Stimulated activated CD8-positive, alpha-beta memory T cell treated with anti-CD3 and anti-CD28 coated beads, Interleukin-4, amount 100 ng/mL, for 4 hours (primary cell): ENCODE data around the gene TSPEAR.
"Not testable (repeated sequence)": the region's sequence is repeated elsewhere in the genome, so short reads cannot be mapped to it uniquely, and the experiment has no call there.

Experiments used
- DNase-seq, 2 donors: peaks; one replicate each; pipeline ENCODE4 v3.0.0-alpha.2; 2020; ENCODE audit warnings: low read depth in 2 of 2, low spot score in 1 of 2

The TSPEAR gene

DNA sequence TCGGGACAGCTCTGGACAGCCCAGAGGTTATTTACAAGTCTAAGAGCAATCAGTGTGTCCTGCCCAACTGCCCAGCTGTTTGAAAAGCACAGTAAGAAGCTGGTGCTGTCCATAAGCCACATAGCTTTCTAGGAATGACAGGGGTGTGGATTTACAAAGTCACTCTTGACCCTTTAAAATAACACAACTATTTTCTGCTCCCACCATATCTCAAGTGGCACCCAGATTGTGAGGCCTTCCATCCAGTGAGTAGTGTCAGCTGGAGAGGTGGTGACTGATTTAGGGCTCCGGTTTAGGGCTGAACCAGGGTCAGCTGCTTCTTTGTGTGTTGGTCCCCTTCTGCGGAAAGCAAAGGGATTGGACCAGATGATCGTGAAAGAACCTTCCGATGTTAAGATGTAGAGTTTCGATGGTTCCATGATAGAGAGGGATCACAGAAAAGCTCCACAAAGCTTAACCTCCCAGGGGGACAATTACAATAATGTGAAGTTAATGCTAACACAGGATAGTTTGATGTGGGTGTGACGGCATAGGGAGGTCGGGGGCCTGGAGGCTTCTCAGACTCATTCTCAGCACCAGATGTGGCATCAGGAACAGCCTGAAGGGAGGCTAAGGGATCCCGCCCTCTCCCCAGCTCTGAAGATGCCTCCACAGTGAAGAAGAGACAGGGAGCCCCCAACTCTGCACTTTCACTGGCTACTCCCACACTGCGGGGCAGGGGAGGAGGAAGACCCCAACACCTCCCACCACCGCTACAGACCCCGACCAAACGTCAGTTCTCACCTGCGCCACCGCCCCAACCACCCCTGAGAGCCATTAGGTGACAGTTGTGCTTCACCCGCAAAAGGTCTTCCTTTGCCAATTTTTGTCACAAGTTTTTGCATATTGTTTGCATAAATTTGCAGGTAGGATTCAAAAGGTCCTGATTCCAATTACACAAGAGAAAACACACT lies 215.5 kb downstream of the TSPEAR start:
- DNase-seq: no peak

- DNase-seq: no peak
These were observed 216.4 kb downstream of the TSPEAR start for GRCh38 chr21:44494956-44495355.

GRCh38 chr21:44494418-44494817 lies 217.0 kb downstream of the TSPEAR start:
- no peak for DNase-seq

- DNase-seq: no peak
These were observed 218.6 kb downstream of the TSPEAR start for GRCh38 chr21:44492567-44493385.

GRCh38 chr21:44490816-44491215 lies 220.6 kb downstream of the TSPEAR start:
- no peak for DNase-seq

DNA sequence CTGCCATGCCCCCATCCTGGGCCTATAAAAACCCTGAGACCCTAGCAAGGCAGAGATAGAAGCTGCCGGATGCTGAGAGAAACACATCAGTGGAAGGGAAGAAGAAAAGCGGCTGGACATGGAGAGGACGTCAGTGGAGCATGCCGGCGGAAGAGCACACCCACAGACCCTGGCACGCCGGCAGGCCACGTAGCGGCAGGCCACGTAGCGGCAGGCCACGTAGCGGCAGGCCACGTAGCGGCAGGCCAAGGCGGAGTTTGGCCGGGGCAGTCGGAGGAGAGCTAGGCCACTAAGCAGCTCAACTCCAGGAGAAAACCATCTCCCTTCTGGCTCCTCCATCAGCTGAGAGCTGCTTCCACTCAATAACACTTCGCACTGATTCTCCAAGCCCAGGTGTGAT lies 221.0 kb downstream of the TSPEAR start:
- no peak for DNase-seq

- DNase-seq: no peak
These were observed 221.4 kb downstream of the TSPEAR start for GRCh38 chr21:44489962-44490361.

- DNase-seq: no peak
These were observed 223.5 kb downstream of the TSPEAR start for GRCh38 chr21:44487831-44488230.

- DNase-seq: no peak
These were observed 225.1 kb downstream of the TSPEAR start for GRCh38 chr21:44486302-44486701.

DNA sequence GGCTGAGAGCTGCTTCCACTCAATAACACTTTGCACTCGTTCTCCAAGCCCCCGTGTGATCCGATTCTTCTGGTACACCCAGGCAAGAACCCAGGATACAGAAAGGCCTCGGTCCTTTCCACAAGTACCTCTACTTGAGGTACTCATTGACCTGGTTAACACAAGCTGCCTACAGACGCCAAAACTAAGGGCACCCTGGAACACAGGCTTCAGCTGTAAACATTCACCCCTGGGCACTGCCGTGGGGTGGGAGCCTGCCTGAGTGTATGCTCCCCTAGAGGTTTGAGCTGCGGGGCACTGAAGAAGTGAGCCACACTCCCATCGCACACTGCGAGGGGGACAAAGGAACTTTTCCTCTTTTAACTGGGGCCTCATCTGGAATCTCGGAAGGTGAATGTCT lies 225.6 kb downstream of the TSPEAR start:
- no peak for DNase-seq

DNA sequence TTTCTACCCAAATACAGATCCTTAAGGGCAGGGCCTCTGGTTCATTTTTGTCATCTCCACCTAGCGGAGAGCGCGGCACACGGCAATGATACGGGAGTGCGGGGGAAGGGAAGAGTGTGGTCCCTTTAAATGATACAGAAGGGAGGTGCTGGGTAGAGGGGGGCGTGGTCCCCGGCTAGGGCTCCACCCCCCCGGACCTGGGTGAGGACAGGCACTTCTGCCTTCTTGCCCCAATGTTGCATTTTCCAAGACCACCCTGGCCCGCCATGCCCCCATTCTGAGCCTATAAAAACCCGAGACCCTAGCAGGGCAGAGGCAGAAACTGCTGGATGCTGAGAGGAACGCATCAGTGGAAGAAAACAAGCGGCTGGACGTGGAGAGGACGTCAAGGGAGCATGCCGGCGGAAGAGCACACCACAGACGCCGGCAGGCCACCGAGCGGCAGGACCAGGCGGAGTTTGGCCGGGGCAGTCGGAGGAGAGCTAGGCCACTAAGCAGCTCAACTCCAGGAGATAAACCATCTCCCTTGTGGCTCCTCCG lies 226.0 kb downstream of the TSPEAR start:
- peak; percentile 8 to 20 for DNase-seq

DNA sequence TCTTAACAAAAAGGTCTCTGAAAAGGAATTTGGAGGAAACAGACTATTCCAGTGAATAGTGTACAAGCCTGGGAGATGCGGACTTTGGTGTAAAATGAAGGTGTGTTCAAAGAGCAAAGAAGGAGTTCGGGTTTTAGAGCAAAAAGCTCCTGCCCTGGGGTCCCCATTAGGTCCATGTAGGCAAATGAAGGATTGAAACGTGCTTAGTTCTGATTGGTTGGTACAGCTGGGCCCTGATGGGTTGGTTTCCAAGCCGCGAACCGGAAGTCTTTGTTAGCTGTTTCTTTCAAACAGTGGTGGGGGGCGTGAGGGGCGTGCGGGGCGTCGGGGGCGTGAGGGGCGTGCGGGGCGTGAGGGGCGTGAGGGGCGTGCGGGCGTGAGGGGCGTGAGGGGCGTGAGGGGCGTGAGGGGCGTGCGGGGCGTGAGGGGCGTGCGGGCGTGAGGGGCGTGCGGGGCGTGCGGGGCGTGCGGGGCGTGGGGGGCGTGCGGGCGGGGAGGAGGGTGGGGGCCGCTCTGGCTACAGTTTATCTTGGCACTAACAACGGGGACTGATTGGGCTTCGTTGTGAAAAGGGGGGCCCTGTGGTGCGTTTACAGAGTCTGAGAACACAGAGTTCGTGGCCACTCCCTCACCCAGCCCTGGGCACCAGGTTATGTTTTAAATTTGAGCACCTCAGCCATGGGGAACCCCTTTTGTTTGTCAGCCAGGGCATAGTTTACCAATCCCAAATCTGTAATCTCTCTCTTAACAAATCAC lies 226.7 kb downstream of the TSPEAR start:
- no peak for DNase-seq

DNA sequence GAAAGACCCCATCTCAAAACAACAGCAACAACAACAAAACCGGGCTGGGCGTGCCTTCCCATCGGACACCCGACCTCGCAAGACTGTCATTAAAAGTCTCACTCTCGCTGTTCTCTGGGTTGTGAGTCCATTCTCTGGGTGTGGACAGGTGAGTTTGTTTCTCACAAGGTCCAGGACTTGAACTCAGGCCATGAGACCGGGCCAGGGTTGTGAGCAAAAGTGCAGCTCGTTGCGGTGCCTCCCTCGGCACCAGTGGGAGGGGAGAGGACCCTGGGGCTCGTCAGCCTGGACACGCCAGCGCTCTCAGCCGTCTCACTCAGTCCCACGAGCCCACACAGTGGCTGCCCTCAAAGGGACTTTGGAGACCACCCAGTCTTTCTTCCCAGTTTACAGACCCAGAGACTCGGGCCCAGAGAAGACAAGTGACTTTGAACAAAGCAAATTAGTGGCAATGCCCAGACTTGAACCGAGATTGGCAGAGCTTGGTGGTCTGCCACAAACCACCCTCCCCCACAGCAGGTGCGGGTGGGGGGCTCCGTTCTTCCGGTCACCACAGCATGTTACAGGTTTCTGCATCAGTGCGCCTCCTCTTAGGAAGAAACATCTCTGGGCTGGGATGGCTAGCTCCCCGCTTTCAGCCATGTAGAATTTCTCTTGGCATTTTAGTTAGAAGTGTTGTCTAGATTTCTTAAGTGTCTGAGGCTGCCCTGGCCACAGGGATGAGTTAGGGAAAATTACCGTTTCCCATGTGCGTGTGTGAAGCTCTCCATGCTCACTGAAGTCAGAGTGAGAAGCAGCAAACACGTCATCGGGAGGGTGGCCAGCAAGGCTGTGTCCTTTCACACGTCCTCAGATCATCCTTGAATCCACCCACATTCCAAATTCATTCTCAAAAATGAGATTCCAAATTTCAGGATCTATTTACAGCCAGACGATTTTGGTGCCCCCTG lies 227.8 kb downstream of the TSPEAR start:
- no peak for DNase-seq

GRCh38 chr21:44482581-44483287 lies 228.6 kb downstream of the TSPEAR start:
- DNase-seq: no peak

GRCh38 chr21:44480200-44481053 lies 230.9 kb downstream of the TSPEAR start:
- no peak for DNase-seq

GRCh38 chr21:44479556-44480199 lies 231.7 kb downstream of the TSPEAR start:
- not testable (repeated sequence) for DNase-seq

GRCh38 chr21:44478801-44479167 lies 232.6 kb downstream of the TSPEAR start:
- no peak for DNase-seq
